Measurements from ENCODE around the gene RNF208. TPM values are rescaled to one million over a fixed set of nuclear protein-coding genes. Genes with fewer than 3 reads are reported as not detected.

Gene RNF208
- total and polyA plus RNA-seq, 2 of the 4 experiments (the other 2 are of a cell fraction): 1.2 TPM; not detected in 1

GRCh38 chr9:137212520-137212919 is 9.5 kb downstream of the RNF208 start:
- no TSS peak for BruUV-seq (replicated peaks)

More at GRCh38 chr9:137212520-137212919, 9.5 kb downstream of the RNF208 start:
- no peaks in the 10 kb centered on the region for H3K9me3 ChIP-seq (ENCODE audit: control insufficient read depth, insufficient read depth, low read length)
- in situ Hi-C loops (cut with MboI; ENCODE audit: low sequenced_read_pairs) (no loop called here), intact Hi-C loops (cut with micrococcal nuclease) (no loop called here), dilution Hi-C loops (cut with HindIII; ENCODE audit: low sequenced_read_pairs, unreplicated experiment) (no loop called here)
- no peak overlapping the region for H3K56ac ChIP-seq (ENCODE audit: extremely low read depth, insufficient read depth, low read length)
- TF ChIP-seq MAZ (IDR thresholded peaks at IDR 0.05; ENCODE audit: borderline replicate concordance, low read depth, low read length) (no peak), RCOR1 (IDR thresholded peaks at IDR 0.05; ENCODE audit: insufficient replicate concordance, low read length) (no peak), NFE2L2 (IDR thresholded peaks at IDR 0.05; ENCODE audit: low read depth, low read length) (no peak), SMC3 (IDR thresholded peaks at IDR 0.05; ENCODE audit: low read depth, low read length) (no peak), POLR2A (IDR thresholded peaks at IDR 0.05; ENCODE audit: low read depth, low read length) (no peak), CHD1 (IDR thresholded peaks at IDR 0.05; ENCODE audit: low read depth, low read length) (no peak), FOS (IDR thresholded peaks at IDR 0.05; ENCODE audit: low read depth, low read length) (no peak), RFX5 (IDR thresholded peaks at IDR 0.05; ENCODE audit: low read depth, low read length) (no peak), MAFK (IDR thresholded peaks at IDR 0.05; ENCODE audit: low read depth, low read length) (no peak), CEBPB (IDR thresholded peaks at IDR 0.05; ENCODE audit: low read depth, low read length) (no peak)
- TF ChIP-seq, protein P1, sequence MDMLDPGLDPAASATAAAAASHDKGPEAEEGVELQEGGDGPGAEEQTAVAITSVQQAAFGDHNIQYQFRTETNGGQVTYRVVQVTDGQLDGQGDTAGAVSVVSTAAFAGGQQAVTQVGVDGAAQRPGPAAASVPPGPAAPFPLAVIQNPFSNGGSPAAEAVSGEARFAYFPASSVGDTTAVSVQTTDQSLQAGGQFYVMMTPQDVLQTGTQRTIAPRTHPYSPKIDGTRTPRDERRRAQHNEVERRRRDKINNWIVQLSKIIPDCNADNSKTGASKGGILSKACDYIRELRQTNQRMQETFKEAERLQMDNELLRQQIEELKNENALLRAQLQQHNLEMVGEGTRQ (IDR thresholded peaks at IDR 0.05; ENCODE audit: low read depth, low read length): no peak
- TF ChIP-seq, protein P2, sequence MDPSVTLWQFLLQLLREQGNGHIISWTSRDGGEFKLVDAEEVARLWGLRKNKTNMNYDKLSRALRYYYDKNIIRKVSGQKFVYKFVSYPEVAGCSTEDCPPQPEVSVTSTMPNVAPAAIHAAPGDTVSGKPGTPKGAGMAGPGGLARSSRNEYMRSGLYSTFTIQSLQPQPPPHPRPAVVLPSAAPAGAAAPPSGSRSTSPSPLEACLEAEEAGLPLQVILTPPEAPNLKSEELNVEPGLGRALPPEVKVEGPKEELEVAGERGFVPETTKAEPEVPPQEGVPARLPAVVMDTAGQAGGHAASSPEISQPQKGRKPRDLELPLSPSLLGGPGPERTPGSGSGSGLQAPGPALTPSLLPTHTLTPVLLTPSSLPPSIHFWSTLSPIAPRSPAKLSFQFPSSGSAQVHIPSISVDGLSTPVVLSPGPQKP (IDR thresholded peaks at IDR 0.05; ENCODE audit: borderline replicate concordance, low read depth, low read length): no peak
- TF ChIP-seq, protein P3, sequence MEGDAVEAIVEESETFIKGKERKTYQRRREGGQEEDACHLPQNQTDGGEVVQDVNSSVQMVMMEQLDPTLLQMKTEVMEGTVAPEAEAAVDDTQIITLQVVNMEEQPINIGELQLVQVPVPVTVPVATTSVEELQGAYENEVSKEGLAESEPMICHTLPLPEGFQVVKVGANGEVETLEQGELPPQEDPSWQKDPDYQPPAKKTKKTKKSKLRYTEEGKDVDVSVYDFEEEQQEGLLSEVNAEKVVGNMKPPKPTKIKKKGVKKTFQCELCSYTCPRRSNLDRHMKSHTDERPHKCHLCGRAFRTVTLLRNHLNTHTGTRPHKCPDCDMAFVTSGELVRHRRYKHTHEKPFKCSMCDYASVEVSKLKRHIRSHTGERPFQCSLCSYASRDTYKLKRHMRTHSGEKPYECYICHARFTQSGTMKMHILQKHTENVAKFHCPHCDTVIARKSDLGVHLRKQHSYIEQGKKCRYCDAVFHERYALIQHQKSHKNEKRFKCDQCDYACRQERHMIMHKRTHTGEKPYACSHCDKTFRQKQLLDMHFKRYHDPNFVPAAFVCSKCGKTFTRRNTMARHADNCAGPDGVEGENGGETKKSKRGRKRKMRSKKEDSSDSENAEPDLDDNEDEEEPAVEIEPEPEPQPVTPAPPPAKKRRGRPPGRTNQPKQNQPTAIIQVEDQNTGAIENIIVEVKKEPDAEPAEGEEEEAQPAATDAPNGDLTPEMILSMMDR (conservative IDR thresholded peaks at IDR 0.05; ENCODE audit: low read depth, low read length): no peak
- H3K18ac ChIP-seq (ENCODE audit: low read depth, low read length): no peak overlapping the region
- no peak overlapping the region for H3K23ac ChIP-seq (ENCODE audit: low read depth, low read length)
- no peak overlapping the region for H3K4me3 ChIP-seq (ENCODE audit: insufficient read depth, low read depth, low read length)
- H3K14ac ChIP-seq (replicated peaks; ENCODE audit: low read depth, low read length): no peak overlapping the region
- WGBS, 2 experiments (ENCODE audit: extremely low coverage in 2 of 2, insufficient read length in 1 of 2): 90% methylated on average over 15 of the region's 21 CpGs; no CpG with 5 or more reads in 1 of the 2 experiments
- no peak overlapping the region for H4K8ac ChIP-seq (ENCODE audit: low read depth in 2 of 2, low read length in 2 of 2)
- ChIA-PET CTCF (no interaction called here), POLR2A (ENCODE audit: unreplicated experiment) (no interaction called here)
- no peaks in the 10 kb centered on the region for H3K27me3 ChIP-seq (ENCODE audit: control insufficient read depth, insufficient read depth, low read length)
- no peak overlapping the region for H2BK5ac ChIP-seq (ENCODE audit: low read depth, low read length, poor library complexity, severe bottlenecking)
- no peaks in the 10 kb centered on the region for H3K4me1 ChIP-seq (ENCODE audit: control insufficient read depth, insufficient read depth, low read length)
- no peak overlapping the region for H2AK9ac ChIP-seq (replicated peaks; ENCODE audit: low read depth, low read length, poor library complexity)
- H4K5ac ChIP-seq (ENCODE audit: low read depth, low read length): no peak overlapping the region
- H2BK20ac ChIP-seq (ENCODE audit: low read depth, low read length): no peak overlapping the region
- no peak for ATAC-seq (ENCODE audit: low read depth)
- H3K36me3 ChIP-seq (ENCODE audit: control insufficient read depth, insufficient read depth, low read length): peaks cover 22% of the 10 kb centered on the region
- H4K91ac ChIP-seq (ENCODE audit: insufficient read depth, low read depth, low read length): no peak overlapping the region
- H2AFZ ChIP-seq (replicated peaks; ENCODE audit: low read length, poor library complexity): no peak overlapping the region
- DNase-seq: no peak
- H4K20me1 ChIP-seq (ENCODE audit: insufficient read depth, low read length): no peaks in the 10 kb centered on the region
- H3K79me1 ChIP-seq (ENCODE audit: low read depth in 1 of 2, low read length in 2 of 2): peaks cover 4 to 5% of the 10 kb centered on the region in 2 experiments
- H3K9me1 ChIP-seq (ENCODE audit: insufficient read depth, low read length): no peaks in the 10 kb centered on the region
- no peak overlapping the region for H3K4ac ChIP-seq (ENCODE audit: low read depth, low read length)
- no peak overlapping the region for H2BK120ac ChIP-seq (ENCODE audit: low read depth, low read length)
- H2AK5ac ChIP-seq (ENCODE audit: low read depth, low read length): no peak overlapping the region
- H3K9ac ChIP-seq (ENCODE audit: low read depth, low read length): no peak overlapping the region
- H3K4me2 ChIP-seq (ENCODE audit: low read depth, low read length): no peak overlapping the region
- no peak overlapping the region for H2BK15ac ChIP-seq (ENCODE audit: low read depth, low read length)
- no peak overlapping the region for H3K27ac ChIP-seq (ENCODE audit: insufficient read depth, low read length)
